ENCODE measurements around the gene BACH2.
A peak's percentile ranks its signal among the peaks of the same experiment; 100 is the strongest.

Gene BACH2

DNA sequence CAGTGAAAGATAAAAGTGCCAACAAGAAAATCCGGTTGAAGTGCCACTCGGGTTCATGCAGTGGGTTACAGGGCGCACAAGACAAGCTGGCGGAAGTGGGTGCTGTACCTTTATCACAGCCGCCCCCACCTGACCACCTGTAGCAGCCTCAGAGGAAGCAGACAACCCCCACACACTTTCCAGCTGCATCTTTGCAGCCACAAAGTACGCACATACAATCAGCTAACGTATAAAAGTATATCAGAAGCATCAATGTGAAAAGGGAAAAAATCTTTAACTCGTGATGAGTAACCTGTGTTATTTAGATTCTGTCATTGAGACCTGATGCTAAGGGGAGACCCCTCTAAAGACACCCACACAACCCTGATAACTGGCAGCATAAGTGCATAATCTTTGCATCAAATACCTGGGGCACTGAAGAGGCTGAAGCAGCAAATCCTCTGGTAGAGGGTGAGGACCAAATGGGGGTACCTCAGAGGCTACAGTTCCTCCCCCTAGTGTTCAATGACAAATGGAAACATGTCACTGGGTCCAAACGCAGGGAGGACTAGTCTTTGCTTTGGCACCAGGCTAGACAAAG, 22.1 kb downstream of the BACH2 start:
- DNase-seq, result peak; percentile 91 to 94

GRCh38 chr6:90273863-90274262, 22.8 kb downstream of the BACH2 start:
- DNase-seq, result no peak

- no peak for DNase-seq
Measured at GRCh38 chr6:90272895-90273294, 23.7 kb downstream of the BACH2 start.

DNA sequence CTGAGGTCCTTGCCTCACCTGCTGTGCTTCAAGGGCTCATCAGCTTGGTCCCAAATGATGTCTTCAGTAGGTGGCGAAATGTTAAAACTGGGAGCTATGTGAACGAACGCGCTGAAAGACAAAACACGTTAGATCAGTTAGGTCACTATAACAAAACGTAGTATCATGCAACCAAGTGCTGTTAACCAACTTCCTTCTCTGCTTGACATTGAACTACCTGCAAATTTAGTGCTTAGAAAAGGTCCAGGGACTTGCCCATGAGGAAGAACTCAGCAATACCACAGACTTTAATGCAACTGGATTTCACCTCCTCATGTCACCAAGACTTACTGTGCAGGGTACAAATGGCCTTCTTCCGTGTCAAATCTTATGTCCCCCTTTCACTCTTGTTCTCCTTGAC, 24.8 kb downstream of the BACH2 start:
- DNase-seq, result peak in 1 of 2 donors; percentile 33

GRCh38 chr6:90269334-90269733, 27.3 kb downstream of the BACH2 start:
- no peak for DNase-seq

DNA sequence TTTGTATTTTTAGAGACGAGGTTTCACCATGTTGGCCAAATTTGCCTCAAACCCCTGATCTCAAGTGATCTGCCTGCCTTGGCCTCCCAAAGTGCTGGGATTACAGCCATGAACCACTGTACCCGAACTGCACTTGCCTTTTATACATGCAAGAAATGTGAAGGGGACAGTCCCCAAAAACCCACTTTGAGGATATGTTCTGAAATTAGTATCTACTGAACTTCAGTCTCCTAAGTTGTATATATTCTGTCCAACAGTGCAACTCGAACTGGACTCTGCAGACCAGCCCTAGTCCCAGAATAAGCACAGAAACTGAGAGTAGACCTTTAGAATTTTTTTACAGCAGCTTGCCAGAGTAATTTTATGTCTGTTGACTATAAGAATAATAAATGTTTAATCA, 28.5 kb downstream of the BACH2 start:
- no peak for DNase-seq

DNA sequence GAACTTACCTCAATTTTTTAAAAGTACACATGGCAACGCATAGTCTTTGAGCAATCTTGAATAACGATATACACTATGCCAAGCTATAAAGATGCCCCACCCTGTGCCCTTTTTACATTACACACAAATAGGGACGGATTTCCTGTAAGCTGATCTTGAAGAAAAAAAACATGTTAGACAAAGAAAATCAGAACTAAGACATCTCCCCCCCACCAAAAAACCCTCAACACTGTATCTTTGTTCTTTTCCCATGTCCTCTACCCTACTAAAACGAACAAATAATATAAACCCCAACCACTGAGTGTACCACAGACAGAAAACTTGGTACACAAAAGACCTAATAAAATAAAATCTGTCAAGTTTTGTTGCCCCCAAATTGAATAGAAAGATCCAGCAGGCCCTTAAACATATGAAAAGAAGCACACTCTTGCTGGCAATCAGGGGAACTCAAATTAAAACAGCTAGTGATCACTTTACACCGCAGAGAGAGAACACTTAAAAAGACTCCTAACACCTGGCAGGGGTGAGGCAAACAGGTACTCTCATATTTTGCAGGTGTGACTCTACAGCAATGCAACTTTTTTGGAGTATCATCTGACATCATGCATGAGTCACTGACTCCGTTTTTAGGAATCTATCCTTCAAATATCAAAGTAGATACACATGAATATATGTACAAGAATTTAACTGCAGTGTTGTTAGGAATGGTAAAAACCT, 29.6 kb downstream of the BACH2 start:
- peak; percentile 41 to 51 for DNase-seq

DNA sequence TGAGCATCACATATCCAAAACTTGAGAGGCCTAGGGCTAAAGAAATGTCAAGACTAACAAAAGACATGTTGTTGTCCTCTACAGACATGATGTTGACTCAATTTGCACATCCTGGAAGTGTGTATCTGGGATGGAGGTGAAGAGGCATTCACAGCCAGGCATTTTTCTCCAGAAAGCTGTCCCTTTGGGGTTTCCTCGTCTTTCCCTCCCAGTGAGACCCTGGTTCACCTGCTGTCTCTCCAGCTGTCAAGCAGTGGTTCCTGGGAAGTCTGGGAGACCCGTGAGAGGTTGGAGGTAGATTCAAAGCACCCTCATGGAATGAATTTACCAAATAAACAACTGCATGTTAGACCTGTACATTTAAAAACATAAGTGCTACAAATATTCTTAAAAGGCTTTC, 32.1 kb downstream of the BACH2 start:
- DNase-seq, result no peak

- DNase-seq, result no peak
Measured at GRCh38 chr6:90263633-90264032, 33.0 kb downstream of the BACH2 start.

- no peak for DNase-seq
Measured at GRCh38 chr6:90261801-90262200, 34.8 kb downstream of the BACH2 start.

DNA sequence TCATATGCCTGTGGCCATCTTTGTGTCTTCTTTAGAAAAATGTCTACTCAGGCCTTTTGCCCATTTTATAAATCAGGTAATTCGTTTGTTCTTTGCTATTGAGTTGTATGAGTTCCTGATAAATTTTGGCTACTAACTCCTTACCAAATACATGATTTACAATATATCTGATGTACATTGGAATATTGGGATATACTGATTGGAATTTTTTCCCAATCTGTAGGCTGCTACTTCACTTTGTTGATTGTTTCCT, 39.2 kb downstream of the BACH2 start:
- no peak for DNase-seq

- peak in 1 of 2 donors; percentile 50 for DNase-seq
Measured at GRCh38 chr6:90256698-90257485, 39.8 kb downstream of the BACH2 start.

DNA sequence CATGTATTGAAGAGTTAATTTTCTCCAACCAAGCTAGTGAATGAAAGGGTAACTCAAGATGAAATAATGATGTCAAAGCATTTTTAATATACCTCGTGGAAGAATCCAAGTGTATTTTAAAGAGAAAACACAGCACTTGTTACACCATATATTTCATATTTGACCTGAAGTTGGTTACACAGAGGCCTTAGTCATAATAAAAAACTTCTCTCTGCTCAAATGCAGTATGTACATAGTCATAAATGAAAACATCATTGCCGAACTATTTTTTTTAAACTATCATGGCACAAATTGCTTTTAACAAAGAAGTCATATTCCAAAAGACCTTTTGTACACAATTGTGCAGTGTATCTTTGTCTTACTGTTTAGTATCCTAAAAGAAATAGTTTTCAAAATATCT, 43.0 kb downstream of the BACH2 start:
- DNase-seq, result no peak

DNA sequence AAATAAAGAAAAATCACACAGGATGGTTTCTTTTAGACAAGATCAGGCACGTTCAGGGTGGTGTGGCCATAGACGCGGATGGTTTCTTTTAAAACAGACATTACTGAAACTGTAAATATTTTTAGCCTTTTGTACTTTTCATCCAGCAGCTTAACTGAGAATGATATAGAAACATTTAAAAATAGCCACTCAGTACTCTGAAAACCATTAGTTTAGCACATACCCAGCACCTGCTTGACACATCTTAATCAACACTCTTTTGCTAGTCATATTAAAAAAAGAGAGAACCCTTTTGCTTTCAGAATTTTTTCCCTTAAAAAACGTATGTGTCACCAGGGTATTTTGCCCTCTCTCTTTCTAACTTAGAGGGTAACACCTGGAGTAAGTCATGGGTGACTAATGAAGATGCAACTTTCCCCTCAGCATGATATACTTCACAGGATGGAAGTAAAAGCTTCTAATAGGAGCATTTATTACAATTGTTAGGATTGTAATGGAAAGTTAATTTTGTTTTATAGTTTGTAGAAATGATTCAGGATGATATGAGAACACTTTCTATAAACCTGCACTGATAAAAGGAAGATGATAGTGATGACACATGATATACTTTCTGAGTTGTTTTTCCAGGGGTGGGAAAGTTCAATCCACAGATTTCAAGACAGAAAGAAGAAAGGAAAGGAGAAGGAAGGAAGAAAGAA, 45.2 kb downstream of the BACH2 start:
- no peak for DNase-seq

DNA sequence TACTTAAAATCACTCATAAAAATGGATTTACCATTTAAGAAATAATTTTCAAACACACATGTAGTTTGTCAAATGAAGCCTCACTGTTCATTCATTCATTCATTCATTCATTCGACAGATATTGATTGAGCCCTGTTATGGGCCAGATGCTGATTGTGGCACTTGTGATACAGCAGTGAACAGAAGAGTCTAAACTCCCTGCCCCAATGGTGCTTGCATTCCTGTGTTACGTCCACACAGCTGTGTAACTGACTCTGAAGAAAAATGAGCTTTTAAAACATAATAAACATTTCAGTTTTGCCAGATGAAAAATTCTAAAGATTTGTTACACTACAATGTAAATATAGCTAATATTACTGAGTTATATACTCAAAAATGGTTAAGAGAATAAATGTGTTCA, 46.2 kb downstream of the BACH2 start:
- no peak for DNase-seq

- DNase-seq, result peak in 1 of 2 donors; percentile 48
Measured at GRCh38 chr6:90249458-90249857, 47.2 kb downstream of the BACH2 start.

GRCh38 chr6:90249034-90249433, 47.6 kb downstream of the BACH2 start:
- DNase-seq, result no peak

DNA sequence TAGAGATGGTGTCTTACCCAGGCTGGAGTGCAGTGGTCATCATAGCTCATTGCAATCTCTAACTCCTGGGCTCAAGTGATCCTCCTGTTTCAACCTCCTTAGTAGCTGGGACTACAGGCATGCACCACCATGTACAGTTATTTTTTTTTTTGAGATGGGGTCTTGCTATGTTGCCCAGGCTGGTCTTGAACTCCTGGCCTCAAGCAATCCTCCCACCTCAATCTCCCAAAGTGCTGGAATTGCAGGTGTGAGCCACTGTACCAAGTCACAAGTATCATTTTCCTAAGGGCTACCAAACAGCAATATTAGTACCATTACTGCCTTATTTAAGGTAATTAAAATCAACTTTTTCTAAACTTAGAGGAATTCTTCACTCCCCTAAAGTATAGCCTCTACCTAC, 49.4 kb downstream of the BACH2 start:
- DNase-seq, result no peak

DNA sequence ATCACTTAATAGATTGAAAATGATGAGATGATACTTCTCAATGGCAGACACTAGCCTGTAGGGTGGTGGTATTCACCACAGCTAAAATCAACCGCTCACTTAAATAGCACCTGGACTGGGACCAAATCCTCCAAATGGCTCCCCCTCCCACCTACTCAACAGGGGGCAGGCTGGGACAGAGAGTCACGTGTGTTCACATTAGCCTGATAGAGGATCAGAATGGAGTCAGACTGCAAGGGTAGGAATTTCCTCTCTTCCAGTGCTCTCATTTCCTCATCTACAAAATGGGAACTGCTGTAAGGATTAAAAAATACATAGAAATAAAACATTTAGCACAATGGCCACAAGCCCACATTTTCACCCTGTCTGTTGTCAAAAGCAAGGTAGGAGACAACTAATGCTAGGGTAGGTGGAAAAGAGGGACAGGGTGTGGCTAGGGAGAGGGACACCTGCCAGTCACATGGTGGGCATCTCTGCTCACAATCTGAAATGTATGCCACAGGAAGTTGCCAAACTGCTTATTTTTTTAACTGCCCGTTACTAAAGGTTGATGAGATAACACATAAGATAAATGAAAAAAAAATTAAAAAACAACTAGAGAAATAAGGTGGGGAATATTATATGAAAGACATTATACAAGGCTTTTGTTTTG, 55.3 kb downstream of the BACH2 start:
- DNase-seq, result no peak

- no peak for DNase-seq
Measured at GRCh38 chr6:90238496-90239266, 58.0 kb downstream of the BACH2 start.

GRCh38 chr6:90237350-90237990, 59.2 kb downstream of the BACH2 start:
- no peak for DNase-seq

DNA sequence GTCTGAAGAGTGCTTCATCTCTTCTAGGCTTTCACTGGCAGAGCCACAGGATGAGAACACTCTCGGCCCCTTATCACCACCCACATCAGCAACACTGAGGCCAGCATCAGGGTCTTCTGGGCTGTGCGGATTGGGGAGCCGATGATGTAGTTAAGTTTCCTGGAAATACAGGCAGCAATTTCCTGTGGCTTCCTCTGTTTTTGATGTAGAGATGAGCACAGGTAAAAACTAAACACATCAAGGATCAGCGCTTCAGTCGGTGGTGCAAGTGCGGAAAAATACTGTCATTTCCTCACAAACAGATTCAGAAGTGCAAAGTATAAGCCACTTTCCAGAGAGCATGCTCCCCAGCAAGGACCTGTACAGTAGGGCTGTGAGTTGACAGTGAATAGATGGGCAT, 62.6 kb downstream of the BACH2 start:
- DNase-seq, result peak; percentile 86 to 89
